ENCODE data around the gene MIS18BP1. TPM values are rescaled to one million over a fixed set of nuclear protein-coding genes. Genes with fewer than 3 reads are reported as not detected.
A peak's percentile ranks its signal among the peaks of the same experiment; 100 is the strongest.

Gene MIS18BP1
- total and polyA plus RNA-seq, 3 experiments from 2014 or later, result 25.2 to 28.7 (median 28.2) TPM

- Histone ChIP-seq H3K27me3 (ENCODE audit: insufficient read depth, low read length, poor library complexity, severe bottlenecking) (no peaks in the 10 kb centered on the region), H3K4me3 (ENCODE audit: low read length) (no peak overlapping the region), H3K36me3 (ENCODE audit: insufficient read depth, low read length) (no peaks in the 10 kb centered on the region), H3K27ac (ENCODE audit: low read depth, low read length) (no peak overlapping the region), H3K4me1 (ENCODE audit: insufficient read depth, low read length) (no peaks in the 10 kb centered on the region), H3K9me3 (ENCODE audit: low read length) (no peaks in the 10 kb centered on the region)
- POLR2A ChIA-PET, result no interaction called here
- CTCF ChIA-PET, result no interaction called here
- H3K4me1 Mint-ChIP-seq, result no peaks in the 10 kb centered on the region
- peaks cover 3 to 6% (median 4%) of the 10 kb centered on the region in 3 donors for H3K36me3 Mint-ChIP-seq
- no peaks in the 10 kb centered on the region for H3K9me3 Mint-ChIP-seq
- H3K27ac Mint-ChIP-seq, result no peak overlapping the region
- no peak overlapping the region for H3K4me3 Mint-ChIP-seq
- no peaks in the 10 kb centered on the region for H3K27me3 Mint-ChIP-seq
- DNase-seq, result no peak
Observed at GRCh38 chr14:45181329-45181728, 71.7 kb downstream of the MIS18BP1 start.

- Mint-ChIP-seq H3K36me3 (peaks cover 3 to 13% (median 8%) of the 10 kb centered on the region in 3 donors), H3K4me3 (no peak overlapping the region), H3K4me1 (no peaks in the 10 kb centered on the region), H3K27me3 (no peaks in the 10 kb centered on the region), H3K27ac (peak overlapping the region in 1 of 8 donors; percentile 22), H3K9me3 (no peaks in the 10 kb centered on the region)
- Histone ChIP-seq H3K27ac (ENCODE audit: low read depth, low read length) (no peak overlapping the region), H3K4me3 (ENCODE audit: low read length) (no peak overlapping the region), H3K27me3 (ENCODE audit: insufficient read depth, low read length, poor library complexity, severe bottlenecking) (no peaks in the 10 kb centered on the region), H3K9me3 (ENCODE audit: low read length) (no peaks in the 10 kb centered on the region), H3K36me3 (ENCODE audit: insufficient read depth, low read length) (no peaks in the 10 kb centered on the region), H3K4me1 (ENCODE audit: insufficient read depth, low read length) (no peaks in the 10 kb centered on the region)
- no peak for DNase-seq
- POLR2A ChIA-PET, result no interaction called here
- CTCF ChIA-PET, result no interaction called here
Observed at GRCh38 chr14:45177076-45177475, 75.9 kb downstream of the MIS18BP1 start.

DNA sequence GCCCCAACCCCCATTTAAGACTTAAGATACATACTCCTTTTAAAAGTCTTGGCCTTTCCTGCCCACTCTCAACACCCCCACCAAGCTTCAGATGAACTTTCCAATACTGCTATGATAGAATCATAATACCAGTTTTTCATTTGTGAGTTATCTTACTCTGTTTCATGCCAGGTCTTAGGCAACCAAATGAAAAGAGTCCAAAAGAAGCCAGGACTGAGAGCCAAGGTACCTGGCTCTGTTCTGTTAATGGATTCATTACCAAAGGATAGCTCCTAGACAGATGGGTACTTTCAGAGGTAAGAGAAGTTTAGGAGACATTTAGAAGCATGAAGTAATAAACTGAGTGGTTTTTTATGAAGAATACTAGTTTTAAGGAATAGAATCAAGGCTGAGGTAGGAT lies 83.1 kb downstream of the MIS18BP1 start:
- CTCF ChIA-PET, result no interaction called here
- H3K36me3 ChIP-seq (ENCODE audit: insufficient read depth, low read length), result no peaks in the 10 kb centered on the region

DNA sequence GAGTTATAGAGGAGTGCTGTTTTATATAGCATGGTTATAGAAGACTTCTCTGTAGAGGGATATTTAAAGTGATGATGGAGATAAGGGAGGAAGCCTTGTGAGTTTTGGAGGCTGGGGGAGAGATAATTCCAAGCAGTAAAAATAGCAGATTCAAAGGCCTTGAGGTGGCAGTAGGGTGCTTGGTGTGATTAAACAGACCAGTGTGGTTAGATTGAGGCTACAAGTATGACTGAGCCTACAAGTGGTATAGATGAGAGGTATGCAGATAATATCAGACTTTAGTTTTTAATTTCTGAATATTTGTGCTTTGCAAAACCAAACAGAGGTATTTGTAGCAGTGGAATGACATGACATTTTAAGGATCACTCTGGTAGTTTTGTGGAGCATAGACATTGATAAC lies 96.9 kb downstream of the MIS18BP1 start:
- Mint-ChIP-seq H3K4me3 (no peak overlapping the region), H3K27me3 (no peaks in the 10 kb centered on the region), H3K4me1 (no peaks in the 10 kb centered on the region), H3K27ac (peak overlapping the region in 1 of 8 donors; percentile 27), H3K36me3 (peaks cover 0 to 8% (median 6%) of the 10 kb centered on the region in 3 donors), H3K9me3 (no peaks in the 10 kb centered on the region)
- no peak overlapping the region for H3K27ac ChIP-seq (ENCODE audit: low read depth, low read length)
- no peak for DNase-seq
- H3K4me1 ChIP-seq (ENCODE audit: insufficient read depth, low read length), result no peaks in the 10 kb centered on the region
- no peaks in the 10 kb centered on the region for H3K27me3 ChIP-seq (ENCODE audit: insufficient read depth, low read length, poor library complexity, severe bottlenecking)
- H3K4me3 ChIP-seq (ENCODE audit: low read length), result no peak overlapping the region
- H3K9me3 ChIP-seq (ENCODE audit: low read length), result no peaks in the 10 kb centered on the region
- CTCF ChIA-PET, result interaction anchor here (1.7 kb wide), 1 partner anchor 10 kb away, joined by 3 read pairs; no protein-coding TSS in a partner anchor
- no peaks in the 10 kb centered on the region for H3K36me3 ChIP-seq (ENCODE audit: insufficient read depth, low read length)
- POLR2A ChIA-PET, result no interaction called here

More for the DNA sequence above, 83.1 kb downstream of the MIS18BP1 start:
- H3K4me1 ChIP-seq (ENCODE audit: insufficient read depth, low read length), result no peaks in the 10 kb centered on the region
- Mint-ChIP-seq H3K27me3 (no peaks in the 10 kb centered on the region), H3K27ac (no peak overlapping the region), H3K4me3 (no peak overlapping the region), H3K36me3 (peaks cover 0 to 24% (median 7%) of the 10 kb centered on the region in 3 donors), H3K4me1 (no peaks in the 10 kb centered on the region), H3K9me3 (no peaks in the 10 kb centered on the region)
- POLR2A ChIA-PET, result no interaction called here
- no peaks in the 10 kb centered on the region for H3K9me3 ChIP-seq (ENCODE audit: low read length)
- H3K27ac ChIP-seq (ENCODE audit: low read depth, low read length), result no peak overlapping the region
- no peak for DNase-seq
- H3K27me3 ChIP-seq (ENCODE audit: insufficient read depth, low read length, poor library complexity, severe bottlenecking), result no peaks in the 10 kb centered on the region
- H3K4me3 ChIP-seq (ENCODE audit: low read length), result no peak overlapping the region

Other genes with a start within 250 kb of the MIS18BP1 start
- gene PRPF39, start 169.1 kb downstream of the MIS18BP1 start, total RNA-seq, result 10 to 100 TPM; 48.6 to 49.1 TPM
- gene PRPF39, start 169.1 kb downstream of the MIS18BP1 start, polyA plus RNA-seq, result 9.0 TPM
- 10 to 100 TPM; 66.4 to 69.0 TPM for gene FKBP3, start 118.7 kb downstream of the MIS18BP1 start, total RNA-seq
- 67.9 TPM for gene FKBP3, start 118.7 kb downstream of the MIS18BP1 start, polyA plus RNA-seq
- gene FANCM, start 117.3 kb downstream of the MIS18BP1 start, total RNA-seq, result 10 to 100 TPM; 11.8 to 12.6 TPM
- gene FANCM, start 117.3 kb downstream of the MIS18BP1 start, polyA plus RNA-seq, result 4.6 TPM

All from CD8-positive, alpha-beta memory T cell (primary cell).